GM18951 (cell line): ENCODE data around the gene MPRIP.

Source experiments
- POLR2A ChIP-seq: IDR thresholded peaks from 4 replicates; pipeline ENCODE4 v1.6.1; 2011; ENCODE audit warnings: mild to moderate bottlenecking; ENCODE audit not compliant: insufficient read length, insufficient read depth; ENCODE audit errors: extremely low read depth
- in situ Hi-C: fragments of 300-500 bp; cut with MboI; formaldehyde crosslinking; loops from one replicate; pipeline ENCODE4 v1.12.0; 2022; ENCODE audit warnings: low sequenced_read_pairs, mixed read lengths, inconsistent platforms; ENCODE audit not compliant: unreplicated experiment

MPRIP gene

DNA sequence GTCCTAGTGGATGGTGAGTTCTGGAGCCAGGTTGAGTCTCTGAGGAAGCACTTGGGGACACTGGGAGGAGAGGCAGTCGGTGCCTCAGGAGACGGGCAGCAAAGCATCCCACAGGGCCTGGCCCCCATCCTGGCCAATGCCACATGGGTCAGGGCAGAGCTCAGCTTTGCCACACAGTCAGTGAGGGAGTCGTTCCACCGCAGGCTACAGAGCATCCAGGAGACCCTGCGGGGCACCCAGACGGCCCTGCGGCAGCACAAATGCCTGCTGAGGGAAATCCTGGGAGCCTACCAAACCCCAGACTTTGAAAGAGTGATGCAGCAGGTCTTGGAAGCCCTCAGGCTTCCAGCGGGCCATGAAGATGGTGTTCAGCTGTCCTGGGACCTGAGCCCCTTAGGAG lies 124.2 kb downstream of the MPRIP start:
- TF ChIP-seq POLR2A = no peak
- in situ Hi-C loops = no loop called here

DNA sequence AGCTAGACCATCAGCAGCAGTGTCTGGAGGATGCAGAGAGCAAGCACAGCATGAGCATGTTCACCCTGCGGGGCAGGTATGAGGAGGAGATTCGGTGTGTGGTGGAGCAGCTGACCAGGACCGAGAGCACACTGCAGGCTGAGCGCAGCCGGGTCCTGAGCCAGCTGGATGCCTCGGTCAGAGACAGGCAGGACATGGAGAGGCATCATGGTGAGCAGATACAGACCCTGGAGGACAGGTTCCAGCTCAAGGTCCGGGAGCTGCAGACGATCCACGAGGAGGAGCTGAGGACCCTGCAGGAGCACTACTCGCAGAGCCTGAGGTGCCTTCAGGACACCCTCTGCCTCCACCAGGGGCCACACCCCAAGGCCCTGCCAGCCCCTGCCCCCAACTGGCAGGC lies 125.1 kb downstream of the MPRIP start:
- TF ChIP-seq POLR2A = no peak
- in situ Hi-C loops = no loop called here

DNA sequence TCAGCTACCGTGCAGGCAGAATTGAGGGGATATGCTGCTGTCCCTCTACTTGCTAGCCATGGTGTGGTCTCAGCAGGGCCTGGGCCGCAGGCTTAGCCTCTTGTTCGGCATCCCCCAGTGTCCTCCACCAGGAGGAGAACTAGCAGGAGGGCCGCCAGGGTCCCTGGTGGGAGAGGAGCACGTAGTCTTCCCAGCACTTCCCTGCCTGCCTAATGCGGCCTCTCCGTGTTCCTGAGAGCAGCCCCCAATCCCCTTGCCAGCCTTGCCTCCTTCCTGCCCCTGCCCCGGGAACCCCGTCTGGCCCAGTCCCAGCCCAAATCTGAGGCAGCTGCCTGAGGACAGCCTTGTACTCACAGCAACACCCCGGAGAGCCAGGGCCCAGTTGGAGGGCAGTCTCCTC lies 125.7 kb downstream of the MPRIP start:
- in situ Hi-C loops = no loop called here
- TF ChIP-seq POLR2A = no peak

DNA sequence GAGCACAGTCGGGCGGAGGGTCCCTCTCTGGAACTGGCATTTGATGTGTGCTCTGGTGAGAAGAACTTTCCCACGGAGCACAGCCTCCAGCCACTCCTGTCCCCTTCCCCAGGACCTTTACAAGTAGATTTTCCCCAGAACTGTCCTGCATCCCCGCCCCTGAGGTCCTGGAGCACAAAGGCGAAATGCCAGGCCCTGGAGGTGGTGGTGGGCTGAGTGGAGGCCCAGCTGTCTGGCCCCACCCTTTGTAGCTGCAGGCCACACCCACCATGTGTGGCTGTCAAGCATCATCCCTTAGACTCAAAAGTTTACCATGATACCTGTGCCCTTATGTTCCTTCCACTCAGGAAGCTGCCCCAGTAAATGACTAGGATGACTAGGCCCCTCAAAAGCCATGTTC lies 126.1 kb downstream of the MPRIP start:
- no peak for TF ChIP-seq POLR2A
- in situ Hi-C loops = no loop called here

DNA sequence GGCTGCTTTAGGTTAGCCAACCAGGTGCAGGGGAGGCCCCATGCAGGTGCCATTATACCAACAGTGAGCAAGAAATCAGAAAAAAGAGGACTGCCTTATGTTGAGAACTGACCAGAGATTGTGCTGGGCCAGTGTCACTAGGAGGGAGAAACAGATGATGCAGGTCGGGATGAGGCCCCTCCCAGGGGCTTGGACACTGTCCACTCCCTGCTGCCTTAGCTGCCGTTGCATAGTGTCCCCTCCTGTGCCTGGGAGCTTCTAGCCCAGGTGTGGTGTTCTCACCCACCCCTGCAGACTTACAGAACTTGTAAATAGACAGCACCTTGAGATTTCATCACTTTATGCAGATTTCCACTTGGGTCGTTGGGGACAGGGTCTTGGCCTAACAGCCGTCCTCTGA lies 127.1 kb downstream of the MPRIP start:
- no peak for TF ChIP-seq POLR2A
- in situ Hi-C loops = no loop called here

DNA sequence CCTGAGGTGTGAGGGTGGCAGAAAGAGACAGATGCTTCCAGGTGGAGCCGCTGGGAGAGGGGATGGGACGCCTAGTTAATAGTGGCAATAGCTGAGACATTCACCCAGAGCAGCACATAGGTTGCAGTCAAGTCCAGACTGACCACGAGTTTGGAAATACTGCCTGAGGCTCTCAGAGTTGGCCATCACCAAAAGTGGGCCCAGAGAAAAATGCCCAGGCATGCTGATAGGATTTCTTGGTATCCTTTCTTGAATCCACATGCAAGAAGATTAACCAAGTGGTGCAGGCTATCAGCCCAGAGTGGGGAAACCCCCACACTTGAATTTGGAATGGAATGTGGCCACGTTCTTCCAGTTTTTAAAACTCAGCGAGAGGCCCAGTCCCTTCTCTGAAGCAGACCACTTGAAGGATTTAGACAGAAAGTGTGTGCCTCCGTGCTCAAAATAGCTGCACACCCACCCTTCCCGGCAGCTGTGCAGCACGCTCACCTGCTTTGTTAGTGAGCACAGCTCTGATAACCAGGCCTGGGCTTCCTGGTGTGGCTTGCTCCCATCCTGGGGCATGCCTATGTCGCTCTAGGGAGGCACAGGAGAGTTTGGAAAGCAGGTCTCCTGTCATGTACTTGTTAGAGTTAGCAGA lies 128.2 kb downstream of the MPRIP start:
- in situ Hi-C loops = no loop called here

DNA sequence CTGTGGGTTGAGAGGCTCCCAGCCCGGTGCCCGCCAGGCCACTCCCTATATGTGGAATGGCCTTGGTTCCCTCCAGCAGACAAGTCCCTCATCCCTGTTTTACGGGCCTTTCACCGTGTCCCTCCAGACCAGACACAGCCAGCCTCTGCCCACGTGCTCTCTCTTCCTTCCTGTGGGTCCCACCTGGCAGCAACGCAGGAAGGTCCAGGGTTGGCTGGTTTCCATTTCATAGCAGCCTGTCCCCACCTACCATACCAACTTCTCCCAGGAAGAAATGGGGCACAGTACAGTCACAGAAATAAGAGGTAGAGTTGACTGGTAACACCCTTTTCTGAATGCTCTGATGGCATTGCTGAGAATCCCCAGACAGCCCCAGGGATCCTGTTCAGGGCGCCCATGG lies 128.9 kb downstream of the MPRIP start:
- in situ Hi-C loops = no loop called here
- TF ChIP-seq POLR2A = no peak

More for the DNA sequence above, 128.2 kb downstream of the MPRIP start:
- TF ChIP-seq POLR2A = no peak

DNA sequence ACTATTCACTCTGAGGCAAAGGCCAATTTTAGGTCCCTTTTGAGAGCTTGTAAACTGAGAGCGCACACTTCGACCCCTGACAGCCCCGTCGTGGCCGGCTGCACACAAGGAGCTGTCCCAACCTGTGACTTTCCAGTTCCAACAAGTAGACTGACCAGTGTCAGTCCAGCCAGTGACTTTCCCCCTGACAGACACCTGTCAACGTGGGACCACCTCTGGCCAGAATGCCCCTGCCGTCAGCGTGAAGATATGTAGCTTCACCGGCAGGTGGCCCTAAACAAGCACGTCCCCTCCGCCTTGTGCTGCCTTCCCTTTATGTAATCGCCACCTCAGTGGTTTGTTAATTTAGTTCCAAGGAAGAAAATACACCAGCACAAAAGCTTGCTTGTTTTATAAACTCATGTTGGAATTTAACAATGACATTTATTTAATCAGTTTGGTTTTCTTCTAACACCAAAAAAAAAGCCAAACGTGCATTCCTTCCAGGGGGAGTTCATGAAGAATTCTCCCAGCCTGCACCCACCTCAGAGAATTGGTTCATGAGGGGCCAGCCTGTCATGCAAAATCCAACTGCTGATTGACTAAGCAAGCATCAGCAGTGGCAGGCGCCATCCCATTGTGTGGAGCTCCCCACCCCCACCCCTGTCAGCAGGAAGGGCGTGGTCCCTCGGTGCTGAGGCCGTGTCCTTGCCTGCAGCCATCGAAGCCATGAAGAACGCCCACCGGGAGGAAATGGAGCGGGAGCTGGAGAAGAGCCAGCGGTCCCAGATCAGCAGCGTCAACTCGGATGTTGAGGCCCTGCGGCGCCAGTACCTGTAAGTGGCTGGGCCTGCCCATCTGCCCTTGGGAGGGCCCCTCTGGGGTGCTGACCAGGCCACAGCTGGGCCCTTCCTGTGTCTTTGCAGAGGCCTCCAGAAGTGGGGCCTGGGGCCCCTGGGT lies 130.0 kb downstream of the MPRIP start:
- TF ChIP-seq POLR2A = no peak

DNA sequence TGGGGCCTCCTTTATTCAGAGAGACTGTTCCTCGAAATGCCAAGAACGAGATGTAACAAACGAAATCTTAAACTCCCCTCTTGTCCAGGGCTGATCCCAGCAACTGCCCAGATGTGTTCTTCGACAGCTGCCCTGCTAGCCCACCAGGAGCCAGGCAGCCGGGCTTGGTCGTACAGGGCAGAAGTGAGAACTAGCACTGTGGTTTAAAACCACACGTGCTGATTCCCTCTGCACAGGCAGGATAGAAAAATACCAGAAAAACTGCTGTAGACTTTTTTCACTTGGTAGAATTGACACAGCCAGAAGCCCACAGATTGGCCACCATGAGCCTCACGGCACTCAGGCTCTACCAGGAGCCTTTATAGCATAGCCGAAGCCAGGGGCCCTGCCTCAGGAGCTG lies 130.7 kb downstream of the MPRIP start:
- in situ Hi-C loops = no loop called here
- TF ChIP-seq POLR2A = no peak

More for the DNA sequence above, 130.0 kb downstream of the MPRIP start:
- in situ Hi-C loops = no loop called here

DNA sequence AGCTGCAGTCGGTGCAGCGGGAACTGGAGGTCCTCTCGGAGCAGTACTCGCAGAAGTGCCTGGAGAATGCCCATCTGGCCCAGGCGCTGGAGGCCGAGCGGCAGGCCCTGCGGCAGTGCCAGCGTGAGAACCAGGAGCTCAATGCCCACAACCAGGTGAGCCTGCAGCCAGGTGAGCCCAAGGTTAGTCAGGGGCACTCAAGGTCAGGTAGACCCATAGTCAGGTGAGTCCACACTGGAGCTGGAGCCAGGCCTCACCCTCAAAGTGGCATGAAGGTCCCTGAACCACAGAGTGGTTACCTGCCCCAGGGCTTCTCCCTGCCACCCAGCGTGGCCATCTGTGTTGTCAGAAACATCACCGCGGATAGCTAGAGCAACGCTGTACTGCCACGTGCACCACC lies 131.7 kb downstream of the MPRIP start:
- no peak for TF ChIP-seq POLR2A
- in situ Hi-C loops = no loop called here

DNA sequence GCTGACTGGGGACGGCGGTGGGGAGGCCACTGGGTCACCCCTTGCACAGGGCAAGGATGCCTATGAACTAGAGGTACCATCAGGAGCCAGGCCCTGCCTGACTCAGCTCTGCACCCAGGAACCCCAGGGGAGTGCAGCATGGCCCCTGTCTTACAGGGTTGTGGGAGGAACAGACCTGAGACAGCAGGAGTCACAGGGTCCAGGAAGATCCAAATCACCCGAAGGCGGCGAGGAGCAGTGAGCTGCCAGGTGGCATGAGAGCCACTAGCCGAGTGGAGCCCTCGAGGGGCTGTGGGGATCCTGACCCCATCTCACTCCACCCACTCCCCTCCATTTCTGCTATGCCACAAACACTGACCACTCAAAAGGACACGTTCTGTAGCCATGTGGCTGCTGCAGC lies 133.1 kb downstream of the MPRIP start:
- no peak for TF ChIP-seq POLR2A
- in situ Hi-C loops = no loop called here

DNA sequence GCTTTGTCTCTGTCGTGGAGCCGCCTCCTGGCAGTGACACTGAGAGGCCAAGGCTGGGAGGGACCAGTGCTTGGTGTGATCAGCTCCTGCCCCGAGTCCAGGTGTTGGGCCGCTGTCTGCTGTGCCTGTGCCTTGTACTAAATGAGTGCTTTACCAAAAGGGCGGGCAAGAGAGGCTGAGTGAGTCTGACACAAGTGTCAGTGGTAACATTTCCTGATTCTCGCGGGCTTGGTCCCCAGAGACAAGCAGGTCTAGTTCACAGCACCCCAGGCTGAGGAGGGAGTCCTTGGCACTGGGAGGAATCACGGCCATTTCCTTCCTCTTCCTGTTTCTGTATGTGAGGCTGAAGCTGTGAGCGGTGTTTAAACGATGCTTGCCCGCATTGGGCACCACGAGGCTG lies 133.7 kb downstream of the MPRIP start:
- TF ChIP-seq POLR2A = no peak
- in situ Hi-C loops = no loop called here

DNA sequence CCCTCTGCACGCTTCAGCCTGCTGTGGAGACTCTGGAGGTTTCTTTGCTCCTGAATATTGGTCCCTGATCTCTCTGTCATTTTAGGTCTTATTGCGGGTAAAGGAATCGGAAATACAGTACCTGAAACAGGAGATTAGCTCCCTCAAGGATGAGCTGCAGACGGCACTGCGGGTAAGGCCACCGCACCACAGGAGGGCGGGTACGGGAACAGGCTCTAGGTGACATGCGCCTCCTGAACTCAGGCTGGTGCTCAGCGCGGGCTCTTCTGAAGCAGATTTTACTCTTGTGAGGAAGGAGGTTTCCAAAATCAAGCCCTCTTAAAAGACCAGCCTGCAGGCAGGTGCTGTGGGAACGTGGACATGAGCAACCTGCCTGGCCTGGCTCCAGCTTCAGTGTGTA lies 134.1 kb downstream of the MPRIP start:
- TF ChIP-seq POLR2A = no peak
- in situ Hi-C loops = no loop called here

DNA sequence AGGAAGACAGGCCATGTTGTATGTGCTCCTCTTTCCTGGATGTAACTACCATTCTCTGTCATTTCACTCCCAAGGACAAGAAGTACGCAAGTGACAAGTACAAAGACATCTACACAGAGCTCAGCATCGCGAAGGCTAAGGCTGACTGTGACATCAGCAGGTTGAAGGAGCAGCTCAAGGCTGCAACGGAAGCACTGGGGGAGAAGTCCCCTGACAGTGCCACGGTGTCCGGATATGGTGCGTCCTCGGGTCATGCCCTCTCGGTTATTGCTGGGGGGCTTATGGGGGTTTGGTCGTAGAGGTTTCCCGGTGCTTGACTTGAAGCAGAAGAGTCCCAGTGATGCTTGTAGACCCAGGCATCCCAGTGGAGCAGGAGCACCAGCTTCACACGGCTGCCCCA lies 134.9 kb downstream of the MPRIP start:
- no peak for TF ChIP-seq POLR2A
- in situ Hi-C loops = no loop called here

DNA sequence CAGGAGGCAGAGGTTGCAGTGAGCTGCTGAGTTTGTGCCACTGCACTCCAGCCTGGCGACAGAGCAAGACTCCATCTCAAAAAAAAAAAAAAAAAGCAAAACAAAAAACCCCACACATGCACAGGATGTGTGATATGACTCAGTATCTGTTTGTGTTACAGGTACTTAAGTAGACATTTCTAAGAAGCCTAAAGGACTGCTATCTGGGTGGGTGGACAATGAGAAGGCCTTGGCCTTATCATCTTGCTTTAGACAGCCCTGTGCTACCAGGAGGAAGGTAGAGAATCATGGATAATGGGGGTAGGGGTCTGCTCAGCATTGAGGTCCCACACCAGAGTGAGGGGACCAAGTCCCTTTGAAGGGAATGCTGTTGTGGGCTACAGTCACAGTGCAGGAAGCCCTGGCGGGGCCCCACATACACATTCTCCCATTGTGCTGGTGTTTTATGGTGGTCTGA lies 137.1 kb downstream of the MPRIP start:
- TF ChIP-seq POLR2A = no peak
- in situ Hi-C loops = no loop called here
